Panc1 (cell line): ENCODE data around the gene ZNF579. TPM values are rescaled to one million over a fixed set of nuclear protein-coding genes. Genes with fewer than 3 reads are reported as not detected.

Experiments used
- ATAC-seq: fragments of 200-7000 bp; cut with Tn5 transposase; 2 replicates; pipeline ENCODE4 v1.9.1; 2020; ENCODE audit warnings: mild to moderate bottlenecking, moderate library complexity
- BruUV-seq: library from RNA; stranded (reverse); fragments of 400-500 nt; replicated peaks from 2 replicates; lab custom pipeline; 2021; lab: Mats Ljungman, UMichigan
- CTCF ChIA-PET: fragments of 300-600 bp; sonication (Branson Sonifier 250); formaldehyde crosslinking; loops from one replicate; lab custom pipeline; 2022; ENCODE audit warnings: antibody characterized with exemption; lab: Charles Lee
- POLR2A ChIA-PET: fragments of 300-600 bp; sonication (Branson Sonifier 250); formaldehyde crosslinking; loops from one replicate; lab custom pipeline; 2022; ENCODE audit warnings: antibody characterized with exemption; lab: Charles Lee
- DNase-seq: peaks from one replicate; pipeline ENCODE4 v3.0.0-alpha.2; 2010; ENCODE audit warnings: low read depth, low spot score
- H3K27ac ChIP-seq: 2 replicates; pipeline ENCODE4 v1.5.1; 2011; ENCODE audit warnings: mild to moderate bottlenecking, low read length, inconsistent platforms
- H3K27me3 ChIP-seq: fragments of 200-500 bp; sonication (Bioruptor generic); 2 replicates; pipeline ENCODE4 v1.6.0; 2014; ENCODE audit warnings: low read length, inconsistent platforms; ENCODE audit not compliant: control insufficient read depth, insufficient read depth
- H3K36me3 ChIP-seq: fragments of 200-500 bp; sonication (Bioruptor generic); 2 replicates; pipeline ENCODE4 v1.5.1; 2014; ENCODE audit warnings: inconsistent platforms, mild to moderate bottlenecking, low read length, moderate library complexity; ENCODE audit not compliant: control insufficient read depth, insufficient read depth
- H3K4me1 ChIP-seq: 2 replicates; pipeline ENCODE4 v1.5.1; 2011; ENCODE audit warnings: inconsistent platforms, mild to moderate bottlenecking, low read length, moderate library complexity; ENCODE audit not compliant: control insufficient read depth, insufficient read depth
- H3K4me3 ChIP-seq, 2 experiments: 2 replicates each; pipeline ENCODE4 v1.5.1; 2011 to 2012; ENCODE audit warnings: low read depth in 2 of 2, low read length in 2 of 2, mild to moderate bottlenecking in 2 of 2, inconsistent platforms in 1 of 2, moderate library complexity in 1 of 2
- H3K9me3 ChIP-seq: fragments of 200-500 bp; sonication (Bioruptor generic); 2 replicates; pipeline ENCODE4 v1.5.1; 2014; ENCODE audit warnings: low read depth, mild to moderate bottlenecking, inconsistent platforms, low read length, moderate library complexity; ENCODE audit not compliant: control insufficient read depth, insufficient read depth
- POLR2AphosphoS5 ChIP-seq: IDR thresholded peaks from 2 replicates; pipeline ENCODE4 v1.6.1; 2012; ENCODE audit warnings: mild to moderate bottlenecking, low read depth, low read length, moderate library complexity
- SIN3A ChIP-seq: IDR thresholded peaks from 2 replicates; pipeline ENCODE4 v1.6.1; 2012; ENCODE audit warnings: low read depth, mild to moderate bottlenecking, low read length, moderate library complexity, borderline replicate concordance; ENCODE audit not compliant: insufficient read depth
- TCF7L2 ChIP-seq: IDR thresholded peaks from 2 replicates; pipeline ENCODE4 v1.6.1; 2011; ENCODE audit warnings: mild to moderate bottlenecking, low read depth, low read length, inconsistent platforms
- in situ Hi-C: cut with HindIII; loops from 2 replicates; pipeline ENCODE4 v1.10.0; 2016; ENCODE audit warnings: low sequenced_read_pairs, low pct_unique_long_range_greater_than_20kb
- intact Hi-C: fragments of 100-400 bp; cut with micrococcal nuclease; formaldehyde crosslinking; loops from one replicate; pipeline ENCODE4 v1.10.0; 2022; ENCODE audit not compliant: unreplicated experiment
- total RNA-seq: library from RNA; stranded (reverse); gene quantifications from one replicate; pipeline ENCODE4 v1.2.1, GENCODE V29; 2021; ENCODE audit not compliant: unreplicated experiment
- TF ChIP-seq, protein P1 (sequence below): fragments of 450-650 bp; IDR thresholded peaks from 2 replicates; pipeline ENCODE4 v1.5.1; 2017; ENCODE audit warnings: mild to moderate bottlenecking
- TF ChIP-seq, protein P2 (sequence below), 2 experiments: IDR thresholded peaks; 2 replicates each; pipeline ENCODE4 v1.6.1; 2011 to 2012; ENCODE audit warnings: low read depth in 2 of 2, control low read depth in 1 of 2, low read length in 1 of 2, mild to moderate bottlenecking in 1 of 2, moderate library complexity in 1 of 2; ENCODE audit not compliant: insufficient read depth in 1 of 2

Gene ZNF579
- total RNA-seq, 1 experiment from 2014 or later = 39.5 TPM

DNA sequence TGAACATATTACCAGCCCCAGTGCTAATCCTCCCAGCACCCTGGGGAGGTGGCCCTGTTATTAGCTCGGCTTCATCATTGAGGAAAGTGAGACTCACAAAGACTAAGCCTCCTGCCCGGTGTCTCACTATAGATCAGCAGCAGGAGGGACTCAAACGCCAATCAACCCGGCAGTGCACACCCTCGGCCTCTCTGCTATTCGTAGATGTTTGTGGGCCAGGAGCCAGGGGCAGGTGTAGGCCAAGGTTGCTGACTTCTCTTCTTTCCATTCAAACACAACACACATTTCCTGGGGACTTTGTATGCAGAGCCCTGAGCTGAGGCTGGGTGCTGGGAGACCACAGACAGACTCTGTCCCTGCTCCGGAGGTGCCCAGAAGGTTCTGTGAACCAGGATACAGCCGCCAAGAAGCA lies 25.9 kb downstream of the ZNF579 start:
- CTCF ChIA-PET = interaction anchor here (0.5 kb wide), 1 partner anchor 1060 kb away, joined by 4 read pairs; no protein-coding TSS in a partner anchor
- in situ Hi-C loops (no loop called here), intact Hi-C loops (no loop called here)
- Histone ChIP-seq H3K4me1 (peaks cover 15% of the 10 kb centered on the region), H3K27ac (no peak overlapping the region; the same call in 1 of the 2 replicates), H3K27me3 (no peaks in the 10 kb centered on the region), H3K4me3 (no peak overlapping the region), H3K9me3 (no peaks in the 10 kb centered on the region), H3K36me3 (no peaks in the 10 kb centered on the region)
- POLR2A ChIA-PET = no interaction called here
- ATAC-seq (no peak), DNase-seq (no peak)
- TF ChIP-seq POLR2AphosphoS5 = no peak
- BruUV-seq = no TSS peak

DNA sequence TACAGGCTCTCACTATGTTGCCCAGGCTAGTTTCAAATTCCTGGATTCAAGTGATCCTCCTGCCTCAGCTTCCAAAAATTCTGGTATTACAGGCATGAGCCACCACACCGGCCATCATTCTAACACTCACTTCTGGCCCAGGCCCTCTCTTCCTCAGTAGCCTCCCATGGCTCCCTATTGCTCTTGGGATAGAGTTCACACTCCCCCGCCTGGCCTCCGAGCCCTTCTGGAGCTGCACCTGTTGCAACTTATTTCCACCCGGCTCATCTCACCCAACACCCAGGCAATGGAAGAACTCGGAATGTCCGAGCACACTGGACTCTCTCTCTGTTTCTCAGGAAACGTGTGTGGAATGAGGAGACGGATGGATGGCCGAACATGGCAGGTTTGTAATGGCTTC lies 26.3 kb downstream of the ZNF579 start:
- POLR2A ChIA-PET = no interaction called here
- CTCF ChIA-PET = no interaction called here
- Histone ChIP-seq H3K9me3 (no peaks in the 10 kb centered on the region), H3K27me3 (no peaks in the 10 kb centered on the region), H3K4me1 (peaks cover 19% of the 10 kb centered on the region), H3K27ac (no peak overlapping the region), H3K4me3 (no peak overlapping the region), H3K36me3 (no peaks in the 10 kb centered on the region)
- in situ Hi-C loops = no loop called here
- DNase-seq = no peak
- BruUV-seq = no TSS peak
- TF ChIP-seq, protein P1, sequence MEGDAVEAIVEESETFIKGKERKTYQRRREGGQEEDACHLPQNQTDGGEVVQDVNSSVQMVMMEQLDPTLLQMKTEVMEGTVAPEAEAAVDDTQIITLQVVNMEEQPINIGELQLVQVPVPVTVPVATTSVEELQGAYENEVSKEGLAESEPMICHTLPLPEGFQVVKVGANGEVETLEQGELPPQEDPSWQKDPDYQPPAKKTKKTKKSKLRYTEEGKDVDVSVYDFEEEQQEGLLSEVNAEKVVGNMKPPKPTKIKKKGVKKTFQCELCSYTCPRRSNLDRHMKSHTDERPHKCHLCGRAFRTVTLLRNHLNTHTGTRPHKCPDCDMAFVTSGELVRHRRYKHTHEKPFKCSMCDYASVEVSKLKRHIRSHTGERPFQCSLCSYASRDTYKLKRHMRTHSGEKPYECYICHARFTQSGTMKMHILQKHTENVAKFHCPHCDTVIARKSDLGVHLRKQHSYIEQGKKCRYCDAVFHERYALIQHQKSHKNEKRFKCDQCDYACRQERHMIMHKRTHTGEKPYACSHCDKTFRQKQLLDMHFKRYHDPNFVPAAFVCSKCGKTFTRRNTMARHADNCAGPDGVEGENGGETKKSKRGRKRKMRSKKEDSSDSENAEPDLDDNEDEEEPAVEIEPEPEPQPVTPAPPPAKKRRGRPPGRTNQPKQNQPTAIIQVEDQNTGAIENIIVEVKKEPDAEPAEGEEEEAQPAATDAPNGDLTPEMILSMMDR = no peak
- TF ChIP-seq, protein P2, sequence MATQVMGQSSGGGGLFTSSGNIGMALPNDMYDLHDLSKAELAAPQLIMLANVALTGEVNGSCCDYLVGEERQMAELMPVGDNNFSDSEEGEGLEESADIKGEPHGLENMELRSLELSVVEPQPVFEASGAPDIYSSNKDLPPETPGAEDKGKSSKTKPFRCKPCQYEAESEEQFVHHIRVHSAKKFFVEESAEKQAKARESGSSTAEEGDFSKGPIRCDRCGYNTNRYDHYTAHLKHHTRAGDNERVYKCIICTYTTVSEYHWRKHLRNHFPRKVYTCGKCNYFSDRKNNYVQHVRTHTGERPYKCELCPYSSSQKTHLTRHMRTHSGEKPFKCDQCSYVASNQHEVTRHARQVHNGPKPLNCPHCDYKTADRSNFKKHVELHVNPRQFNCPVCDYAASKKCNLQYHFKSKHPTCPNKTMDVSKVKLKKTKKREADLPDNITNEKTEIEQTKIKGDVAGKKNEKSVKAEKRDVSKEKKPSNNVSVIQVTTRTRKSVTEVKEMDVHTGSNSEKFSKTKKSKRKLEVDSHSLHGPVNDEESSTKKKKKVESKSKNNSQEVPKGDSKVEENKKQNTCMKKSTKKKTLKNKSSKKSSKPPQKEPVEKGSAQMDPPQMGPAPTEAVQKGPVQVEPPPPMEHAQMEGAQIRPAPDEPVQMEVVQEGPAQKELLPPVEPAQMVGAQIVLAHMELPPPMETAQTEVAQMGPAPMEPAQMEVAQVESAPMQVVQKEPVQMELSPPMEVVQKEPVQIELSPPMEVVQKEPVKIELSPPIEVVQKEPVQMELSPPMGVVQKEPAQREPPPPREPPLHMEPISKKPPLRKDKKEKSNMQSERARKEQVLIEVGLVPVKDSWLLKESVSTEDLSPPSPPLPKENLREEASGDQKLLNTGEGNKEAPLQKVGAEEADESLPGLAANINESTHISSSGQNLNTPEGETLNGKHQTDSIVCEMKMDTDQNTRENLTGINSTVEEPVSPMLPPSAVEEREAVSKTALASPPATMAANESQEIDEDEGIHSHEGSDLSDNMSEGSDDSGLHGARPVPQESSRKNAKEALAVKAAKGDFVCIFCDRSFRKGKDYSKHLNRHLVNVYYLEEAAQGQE (IDR thresholded peaks at IDR 0.05; ENCODE audit: insufficient read depth in 1 of 2, low read depth in 2 of 2, low read length in 1 of 2) = no peak
- TF ChIP-seq TCF7L2 = no peak
- no peak for TF ChIP-seq POLR2AphosphoS5
- TF ChIP-seq SIN3A = no peak
- intact Hi-C loops = no loop called here
- ATAC-seq = no peak
